ENCODE data around the gene POLR2A. TPM values are rescaled to one million over a fixed set of nuclear protein-coding genes. Genes with fewer than 3 reads are reported as not detected.

The POLR2A gene
- total and polyA plus RNA-seq, 2 donors (not counting 3 experiments of a cell fraction or from before 2014, with no cell fraction given) = 45.9 to 145 TPM

GRCh38 chr17:7435676-7436555 lies 48.2 kb upstream of the POLR2A start:
- Histone ChIP-seq H3K4me3 (replicated peaks in 1 of 3; ENCODE audit: insufficient read depth in 1 of 3, low read depth in 1 of 3, low read length in 3 of 3) (peak overlapping the region; percentile 54 to 83 (median 83)), H3K9me1 (replicated peaks; ENCODE audit: control insufficient read depth, extremely low read depth, insufficient read depth, low read length) (no peaks in the 10 kb centered on the region), H3K4me2 (ENCODE audit: insufficient read depth, low read length) (peak overlapping the region; percentile 94), H2AFZ (ENCODE audit: low read depth, low read length) (peak overlapping the region; percentile 48), H3K36me3 (ENCODE audit: control insufficient read depth in 2 of 2, extremely low read depth in 1 of 2, insufficient read depth in 2 of 2, low read length in 2 of 2) (no peaks in the 10 kb centered on the region), H3K9me3 (replicated peaks; ENCODE audit: control insufficient read depth, insufficient read depth, low read length) (no peaks in the 10 kb centered on the region), H3K9ac (replicated peaks; ENCODE audit: extremely low read depth, insufficient read depth, low read length) (peak overlapping the region; percentile 46), H3K79me2 (ENCODE audit: control insufficient read depth, insufficient read depth, low read length) (no peaks in the 10 kb centered on the region), H3K27me3 (ENCODE audit: control insufficient read depth in 2 of 2, insufficient read depth in 2 of 2, low read length in 2 of 2) (peaks cover 20 to 27% of the 10 kb centered on the region in 2 experiments), H4K20me1 (replicated peaks; ENCODE audit: control insufficient read depth, extremely low read depth, insufficient read depth, low read length) (no peaks in the 10 kb centered on the region), H3K27ac (ENCODE audit: insufficient read depth, low read depth, low read length) (peak overlapping the region; percentile 32), H3K4me1 (ENCODE audit: control insufficient read depth, extremely low read depth, insufficient read depth, low read length) (peaks cover 23% of the 10 kb centered on the region)
- ChIA-PET POLR2A (interaction anchor here (0.5 to 1.7 kb wide), 5 partner anchors 32 to 49 kb away, joined by 3 to 8 read pairs (median 5); partner anchors contain the start of genes POLR2A and TMEM256), CTCF (interaction anchor here (0.8 to 4.4 kb wide), 34 partner anchors 10 to 390 kb away, joined by 3 to 70 read pairs (median 7); partner anchors contain the start of genes CHRNB1, NLGN2, PLSCR3 and POLR2A)
- intact Hi-C loops (cut with micrococcal nuclease) (loop anchor here (1.0 to 5.0 kb wide), 9 partner anchors 19 to 251 kb away; partner anchors contain the start of genes CTDNEP1, ELP5, KCTD11 and PLSCR3), dilution Hi-C loops (cut with MboI; ENCODE audit: extremely low pct_ligation_motif_present, low sequenced_read_pairs) (no loop called here)
- TF ChIP-seq CTCF (IDR thresholded peaks at IDR 0.05; ENCODE audit: extremely low read depth in 1 of 2, insufficient read depth in 1 of 2, low read depth in 1 of 2, low read length in 2 of 2) (peak; percentile 10 to 35), EZH2 (IDR thresholded peaks at IDR 0.05; ENCODE audit: borderline replicate concordance, low read depth, low read length, severe bottlenecking) (no peak), MAX (IDR thresholded peaks at IDR 0.05; ENCODE audit: insufficient read depth, insufficient read length) (peak; percentile 13), POLR2A (IDR thresholded peaks at IDR 0.05; ENCODE audit: low read depth, low read length) (peak; percentile 15)
- DNase-seq (ENCODE audit: low read depth, low spot score) (peak; percentile 35), FAIRE-seq (peak; percentile 70)
- TSS peak; percentile 53 for BruUV-seq (replicated peaks)

Data from endothelial cell of umbilical vein (primary cell).